ENCODE results near the gene NOSIP.

- TF ChIP-seq POLR2A (IDR thresholded peaks at IDR 0.05; ENCODE audit: extremely low read depth, insufficient read length) (no peak), CTCF (IDR thresholded peaks at IDR 0.05; ENCODE audit: low read depth, low read length) (no peak), MYC (IDR thresholded peaks at IDR 0.05; ENCODE audit: low read depth, low read length) (no peak)
- TF ChIP-seq, protein P1, sequence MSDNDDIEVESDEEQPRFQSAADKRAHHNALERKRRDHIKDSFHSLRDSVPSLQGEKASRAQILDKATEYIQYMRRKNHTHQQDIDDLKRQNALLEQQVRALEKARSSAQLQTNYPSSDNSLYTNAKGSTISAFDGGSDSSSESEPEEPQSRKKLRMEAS (IDR thresholded peaks at IDR 0.05; ENCODE audit: low read depth, low read length) = no peak
Observed at GRCh38 chr19:49583239-49583638, 2.9 kb upstream of the NOSIP start.
